SK-N-SH (cell line): ENCODE data around the gene HEPN1. TPM values are rescaled to one million over a fixed set of nuclear protein-coding genes. Genes with fewer than 3 reads are reported as not detected.

Experiments
- CTCF ChIA-PET: fragments of 300-600, 350-600 bp; formaldehyde crosslinking; extraction: SDS; loops from one replicate; lab custom pipeline; 2021; lab: Yijun Ruan, JAX
- POLR2A ChIA-PET: fragments of 350-600 bp; sonication (Branson Sonifier 250); formaldehyde crosslinking; extraction: SDS; loops from one replicate; lab custom pipeline; 2020; ENCODE audit warnings: antibody characterized with exemption, inconsistent platforms; lab: Yijun Ruan, JAX
- DNase-seq: peaks from one replicate; pipeline ENCODE4 v3.0.0; 2012
- H2AFZ ChIP-seq: fragments of 200-600 bp; sonication (generic); 2 replicates; pipeline ENCODE4 v1.8.1; 2016; ENCODE audit warnings: antibody characterized with exemption, mild to moderate bottlenecking, low read depth
- H3F3A ChIP-seq: fragments of 200-600 bp; sonication (generic); replicated peaks from 2 replicates; pipeline ENCODE3; 2016; ENCODE audit warnings: antibody characterized with exemption, mild to moderate bottlenecking; ENCODE audit not compliant: insufficient read depth
- H3K27ac ChIP-seq, 2 experiments: fragments of 200-500 bp in 1 of 2; fragments of 200-600 bp in 1 of 2; sonication (Bioruptor generic) in 1 of 2; sonication (generic), shearing (Covaris generic) in 1 of 2; 2 replicates each; pipeline versions ENCODE4 v1.5.1 to v1.6.1; 2014 to 2016; ENCODE audit warnings: low read depth in 2 of 2, inconsistent platforms in 1 of 2, low read length in 1 of 2, mild to moderate bottlenecking in 1 of 2, mixed read lengths in 1 of 2
- H3K27me3 ChIP-seq: fragments of 200-600 bp; sonication (generic), shearing (Covaris generic); 2 replicates; pipeline ENCODE4 v1.6.1; 2016; ENCODE audit warnings: mixed run types; ENCODE audit not compliant: insufficient read depth
- H3K36me3 ChIP-seq, 2 experiments: fragments of 200-500 bp in 1 of 2; fragments of 200-600 bp in 1 of 2; sonication (Bioruptor generic) in 1 of 2; sonication (generic) in 1 of 2; replicated peaks in 1 of 2; 2 replicates each; pipeline versions ENCODE3 to v1.5.1; 2014 to 2016; ENCODE audit warnings: low read length in 1 of 2, mild to moderate bottlenecking in 1 of 2; ENCODE audit not compliant: insufficient read depth in 2 of 2, control insufficient read depth in 1 of 2
- H3K4me1 ChIP-seq, 2 experiments: fragments of 200-500 bp in 1 of 2; fragments of 200-600 bp in 1 of 2; sonication (Bioruptor generic) in 1 of 2; sonication (generic), shearing (Covaris generic) in 1 of 2; 2 replicates each; pipeline versions ENCODE4 v1.5.1 to v1.6.1; 2014 to 2016; ENCODE audit warnings: low read depth in 1 of 2, low read length in 1 of 2, mixed run types in 1 of 2; ENCODE audit not compliant: insufficient read depth in 2 of 2, control insufficient read depth in 1 of 2
- H3K4me2 ChIP-seq: fragments of 200-600 bp; sonication (generic), shearing (Covaris generic); 2 replicates; pipeline ENCODE4 v1.6.1; 2017; ENCODE audit warnings: mixed run types
- H3K4me3 ChIP-seq, 2 experiments: fragments of 200-500 bp in 1 of 2; fragments of 200-600 bp in 1 of 2; sonication (Bioruptor generic) in 1 of 2; sonication (generic), shearing (Covaris generic) in 1 of 2; 2 replicates each; pipeline versions ENCODE4 v1.5.1 to v1.8.1; 2014 to 2016; ENCODE audit warnings: low read depth in 2 of 2, inconsistent platforms in 1 of 2, low read length in 1 of 2, mild to moderate bottlenecking in 1 of 2, mixed read lengths in 1 of 2, moderate library complexity in 1 of 2
- H3K79me2 ChIP-seq: fragments of 200-600 bp; sonication (generic); 2 replicates; pipeline ENCODE4 v1.8.1; 2017; ENCODE audit warnings: mild to moderate bottlenecking; ENCODE audit not compliant: insufficient read depth
- H3K9ac ChIP-seq: fragments of 200-600 bp; sonication (generic); 2 replicates; pipeline ENCODE4 v1.6.1; 2017; ENCODE audit warnings: mixed run types
- H3K9me2 ChIP-seq: fragments of 200-600 bp; sonication (generic); 2 replicates; pipeline ENCODE4 v1.6.1; 2017; ENCODE audit warnings: mixed run types
- H3K9me3 ChIP-seq: fragments of 200-600 bp; sonication (generic); 2 replicates; pipeline ENCODE4 v1.6.1; 2017; ENCODE audit warnings: mixed run types, mild to moderate bottlenecking, moderate library complexity
- H4K20me1 ChIP-seq: fragments of 200-600 bp; sonication (generic); 2 replicates; pipeline ENCODE4 v1.6.1; 2017; ENCODE audit warnings: mild to moderate bottlenecking, mixed run types; ENCODE audit not compliant: insufficient read depth
- ELF1 ChIP-seq: IDR thresholded peaks from 2 replicates; pipeline ENCODE4 v1.4.0; 2012
- EP300 ChIP-seq, 2 experiments: IDR thresholded peaks; 2 replicates each; pipeline versions ENCODE4 v1.4.0 to v1.6.1; 2012; ENCODE audit warnings: borderline replicate concordance in 1 of 2, low read depth in 1 of 2, low read length in 1 of 2
- EZH2phosphoT487 ChIP-seq: fragments of 200-600 bp; sonication (generic); IDR thresholded peaks from 2 replicates; pipeline ENCODE4 v1.6.1; 2017; ENCODE audit warnings: low read depth, mixed run types, mild to moderate bottlenecking, antibody characterized with exemption, moderate library complexity, borderline replicate concordance
- FOXJ3 ChIP-seq: sonication (generic); formaldehyde crosslinking; IDR thresholded peaks from 2 replicates; pipeline ENCODE4 v1.5.1; 2020; ENCODE audit warnings: mild to moderate bottlenecking, missing genetic modification reagents
- FOXM1 ChIP-seq: IDR thresholded peaks from 2 replicates; pipeline ENCODE4 v1.4.0; 2012; ENCODE audit warnings: low read depth, mild to moderate bottlenecking
- GABPA ChIP-seq: IDR thresholded peaks from 2 replicates; pipeline ENCODE4 v1.4.0; 2012; ENCODE audit warnings: low read depth, mild to moderate bottlenecking
- JUND ChIP-seq: IDR thresholded peaks from 2 replicates; pipeline ENCODE4 v1.4.0; 2012
- MAX ChIP-seq: IDR thresholded peaks from 2 replicates; pipeline ENCODE4 v1.4.0; 2012; ENCODE audit warnings: low read depth
- MEF2A ChIP-seq: IDR thresholded peaks from 2 replicates; pipeline ENCODE4 v1.4.0; 2012; ENCODE audit warnings: low read depth, borderline replicate concordance
- MXI1 ChIP-seq: IDR thresholded peaks from 2 replicates; pipeline ENCODE4 v1.6.1; 2012; ENCODE audit warnings: mild to moderate bottlenecking, low read depth, low read length, improper control_type of control experiment
- PBX3 ChIP-seq: IDR thresholded peaks from 2 replicates; pipeline ENCODE4; 2012
- POLR2AphosphoS5 ChIP-seq: IDR thresholded peaks from 2 replicates; pipeline ENCODE4 v1.6.1; 2012; ENCODE audit warnings: low read depth, low read length
- RCOR1 ChIP-seq: fragments of 150-350 bp; IDR thresholded peaks from 2 replicates; pipeline ENCODE4 v1.6.1; 2017; ENCODE audit warnings: antibody characterized with exemption, low read length
- REST ChIP-seq: IDR thresholded peaks from 2 replicates; pipeline ENCODE4 v1.6.1; 2012; ENCODE audit warnings: mild to moderate bottlenecking, low read depth, low read length, moderate library complexity
- RFX5 ChIP-seq: IDR thresholded peaks from 2 replicates; pipeline ENCODE4 v1.6.1; 2012; ENCODE audit warnings: mild to moderate bottlenecking, improper control_type of control experiment, low read length
- RXRA ChIP-seq: IDR thresholded peaks from 2 replicates; pipeline ENCODE4 v1.4.0; 2012; ENCODE audit warnings: low read depth, mild to moderate bottlenecking, borderline replicate concordance
- USF1 ChIP-seq: IDR thresholded peaks from 2 replicates; pipeline ENCODE4 v1.4.0; 2012; ENCODE audit warnings: low read depth, borderline replicate concordance
- USF2 ChIP-seq: fragments of 150-350 bp; IDR thresholded peaks from 2 replicates; pipeline ENCODE4 v1.6.1; 2017; ENCODE audit warnings: antibody characterized with exemption, low read length, low read depth, borderline replicate concordance
- YY1 ChIP-seq: IDR thresholded peaks from 2 replicates; pipeline ENCODE4 v1.4.0; 2012; ENCODE audit warnings: low read depth, mild to moderate bottlenecking
- ZBTB33 ChIP-seq: IDR thresholded peaks from 2 replicates; pipeline ENCODE4 v1.4.0; 2012; ENCODE audit warnings: low read depth, borderline replicate concordance
- WGBS: methylation state at CpG from one replicate; pipeline ENCODE4 v1.1.6; 2017; ENCODE audit warnings: low lambda C conversion rate; 5-methylcytosine and 5-hydroxymethylcytosine counted together
- polyA plus RNA-seq, 3 experiments: library from polyadenylated mRNA; depleted of rRNA; stranded (reverse); fragments of >200 nt; gene quantifications; 2 replicates each; pipeline ENCODE4 v1.2.3, GENCODE V29; 2012

The HEPN1 gene
- polyA plus RNA-seq, 1 of the 3 experiments (the other 2 are of a cell fraction), result not detected

GRCh38 chr11:124902616-124903015 is 16.4 kb upstream of the HEPN1 start:
- Histone ChIP-seq H3K27ac (no peak overlapping the region), H3K9ac (no peak overlapping the region), H3K79me2 (no peaks in the 10 kb centered on the region), H3K4me1 (peaks cover 4 to 26% of the 10 kb centered on the region in 2 experiments; a peak in 3 of 4 replicates), H3K9me2 (no peaks in the 10 kb centered on the region), H3F3A (peaks cover 34% of the 10 kb centered on the region), H2AFZ (no peak overlapping the region), H3K27me3 (no peaks in the 10 kb centered on the region), H3K4me3 (no peak overlapping the region), H4K20me1 (no peaks in the 10 kb centered on the region), H3K4me2 (no peak overlapping the region), H3K9me3 (no peaks in the 10 kb centered on the region), H3K36me3 (no peaks in the 10 kb centered on the region)
- no peak for DNase-seq
- ChIA-PET POLR2A (no interaction called here), CTCF (interaction anchor here (1.8 kb wide), 1 partner anchor 26 kb away, joined by 5 read pairs; no protein-coding TSS in a partner anchor)
- TF ChIP-seq USF1 (no peak), RCOR1 (no peak), YY1 (no peak), POLR2AphosphoS5 (no peak), PBX3 (no peak), MXI1 (no peak), FOXJ3 (CRISPR knock-in tag) (no peak), USF2 (no peak), REST (no peak), JUND (no peak), ELF1 (no peak), GABPA (no peak), RXRA (no peak), RFX5 (no peak), EP300 (IDR thresholded peaks at IDR 0.05; ENCODE audit: borderline replicate concordance in 1 of 2, low read depth in 1 of 2, low read length in 1 of 2) (no peak), EZH2phosphoT487 (no peak), MAX (no peak), MEF2A (no peak), ZBTB33 (no peak), FOXM1 (no peak)
- 100% methylated on average over 1 of the region's 1 CpG for WGBS
